Lung (tissue), 16 donors: Measurements from ENCODE around the gene ETFB. TPM values are rescaled to one million over a fixed set of nuclear protein-coding genes. Genes with fewer than 3 reads are reported as not detected.

Source experiments
- ATAC-seq: fragments of 200-7000 bp; cut with Tn5 transposase; one replicate; pipeline ENCODE4 v1.9.1; 2020; ENCODE audit warnings: moderate number of reproducible peaks; ENCODE audit not compliant: insufficient read depth, low FRiP score
- DNase-seq, 3 donors: peaks; one replicate each; pipeline ENCODE4 v3.0.0-alpha.2; 2013 to 2017
- H3K27ac ChIP-seq, 2 donors: one replicate each; pipeline ENCODE4 v1.5.1; 2013; ENCODE audit warnings: mild to moderate bottlenecking in 2 of 2, moderate library complexity in 2 of 2, control low read depth in 1 of 2, inconsistent platforms in 1 of 2, low read depth in 1 of 2, low read length in 1 of 2
- H3K27me3 ChIP-seq, 3 donors: one replicate each; pipeline ENCODE4 v1.5.1; 2013; ENCODE audit warnings: low read length in 2 of 3; ENCODE audit not compliant: control insufficient read depth in 3 of 3, insufficient read depth in 3 of 3
- H3K36me3 ChIP-seq, 4 donors: one replicate each; pipeline ENCODE4 v1.5.1; 2013; ENCODE audit warnings: low read length in 4 of 4, mild to moderate bottlenecking in 1 of 4, moderate library complexity in 1 of 4; ENCODE audit not compliant: control insufficient read depth in 4 of 4, insufficient read depth in 4 of 4
- H3K4me1 ChIP-seq, 5 donors: one replicate each; pipeline ENCODE4 v1.5.1; 2013; ENCODE audit warnings: low read length in 5 of 5, mild to moderate bottlenecking in 2 of 5, moderate library complexity in 1 of 5; ENCODE audit not compliant: control insufficient read depth in 5 of 5, insufficient read depth in 5 of 5
- H3K4me3 ChIP-seq: one replicate; pipeline ENCODE4 v1.5.1; 2013; ENCODE audit warnings: mild to moderate bottlenecking, control low read depth, moderate library complexity
- H3K9ac ChIP-seq, 2 donors: one replicate each; pipeline ENCODE4 v1.5.1; 2013; ENCODE audit warnings: low read length in 2 of 2, control low read depth in 1 of 2; ENCODE audit not compliant: insufficient read depth in 1 of 2
- H3K9me3 ChIP-seq, 4 donors: one replicate each; pipeline ENCODE4 v1.5.1; 2013; ENCODE audit warnings: low read length in 3 of 4, mild to moderate bottlenecking in 1 of 4, moderate library complexity in 1 of 4; ENCODE audit not compliant: control insufficient read depth in 4 of 4, insufficient read depth in 3 of 4
- CTCF ChIP-seq: IDR thresholded peaks from 2 replicates; pipeline ENCODE4 v1.5.1; 2012; ENCODE audit warnings: mild to moderate bottlenecking; ENCODE audit errors: control extremely low read depth, extremely low read depth
- WGBS, 2 donors: extraction: QIAGEN DNeasy Blood & Tissue Kit; methylation state at CpG; one replicate each; pipeline ENCODE4 v1.1.7; 2013; 5-methylcytosine and 5-hydroxymethylcytosine counted together
- long read RNA-seq, 5 donors: transcript quantifications; one replicate each; lab custom pipeline, GENCODE V29; 2026
- polyA plus RNA-seq, 2 donors: library from polyadenylated mRNA; stranded (reverse); fragments of 200-250 nt; gene quantifications; one replicate each; pipeline ENCODE4 v1.2.1, GENCODE V29; 2013
- total RNA-seq, 2 donors: library from RNA; depleted of rRNA in 1 of 2; stranded (reverse); fragments of >200 nt in 1 of 2; gene quantifications; one replicate each; pipeline ENCODE4 v1.2.1, GENCODE V29; 2014 to 2021
- donor health status: control.
- donor health status: control.
- donor health status: Bipolar disorder and iron deficiency.
- donor health status: healthy.
- donor health status: DM: yes; HTN: yes; CAD: no.

ETFB gene
- total RNA-seq (100 to 1,000 TPM in 1 of 2 donors, 10 to 100 TPM in 1; 36.8 to 101 TPM), polyA plus RNA-seq (100 to 1,000 TPM; 104 to 118 TPM)
- long read RNA-seq, donor 1, transcript ETFB-201 (6 exons, 900 nt), result major isoform, 46 of 89 reads
- long read RNA-seq, donor 1, transcript ETFB-202 (5 exons, 3,551 nt), result minor isoform, 11 of 89 reads
- long read RNA-seq, donor 1, partial matches to known transcripts, result 31 of 89 reads
- long read RNA-seq, donor 1, other reads (novel, unspliced or antisense), result 0 of 89 reads
- long read RNA-seq, donor 2, transcript ETFB-201 (6 exons, 900 nt), result major isoform, 21 of 35 reads
- long read RNA-seq, donor 2, partial matches to known transcripts, result 8 of 35 reads
- long read RNA-seq, donor 2, other reads (novel, unspliced or antisense), result 0 of 35 reads
- long read RNA-seq, donor 3, transcript ETFB-201 (6 exons, 900 nt), result major isoform, 36 of 49 reads
- long read RNA-seq, donor 3, partial matches to known transcripts, result 13 of 49 reads
- long read RNA-seq, donor 3, other reads (novel, unspliced or antisense), result 0 of 49 reads
- long read RNA-seq, donor 4, transcript ETFB-201 (6 exons, 900 nt), result major isoform, 29 of 54 reads
- long read RNA-seq, donor 4, partial matches to known transcripts, result 20 of 54 reads
- long read RNA-seq, donor 4, other reads (novel, unspliced or antisense), result 0 of 54 reads
- long read RNA-seq, donor 5, transcript ETFB-202 (5 exons, 3,551 nt), result minor isoform, 9 of 103 reads
- long read RNA-seq, donor 5, transcript ETFB-201 (6 exons, 900 nt), result major isoform, 63 of 103 reads
- long read RNA-seq, donor 5, partial matches to known transcripts, result 29 of 103 reads
- long read RNA-seq, donor 5, other reads (novel, unspliced or antisense), result 0 of 103 reads

GRCh38 chr19:51365965-51366388 lies at the start of gene ETFB:
TSS of gene ETFB (minus strand) at chr19:51366388. CDS start at chr19:51366326, 62 bp downstream.
- peak within 1 kb of the TSS; percentile 90 to 92 for H3K27ac ChIP-seq
- TF ChIP-seq CTCF, result no peak
- 0 to 1% methylated on average over 27 of the region's 27 CpGs for WGBS, 2 donors

GRCh38 chr19:51415187-51415586 lies 49.0 kb upstream of the ETFB start:
- no peak for TF ChIP-seq CTCF
- no peak for ATAC-seq
- Histone ChIP-seq H3K4me3 (no peak overlapping the region), H3K9me3 (no peaks in the 10 kb centered on the region), H3K36me3 (no peaks in the 10 kb centered on the region), H3K9ac (no peak overlapping the region), H3K27ac (no peak overlapping the region), H3K4me1 (no peaks in the 10 kb centered on the region), H3K27me3 (no peaks in the 10 kb centered on the region)
- no peak for DNase-seq
- WGBS, 2 donors, result 85 to 91% methylated on average over 12 of the region's 12 CpGs

More at GRCh38 chr19:51365965-51366388, at the start of gene ETFB:
- DNase-seq, result no peak
- peak within 1 kb of the TSS; percentile 71 to 88 for H3K9ac ChIP-seq
- ATAC-seq, result no peak
- H3K27me3 ChIP-seq, result no peaks in the 10 kb centered on the region
- peak within 1 kb of the TSS; percentile 82 for H3K4me3 ChIP-seq
- no peaks in the 10 kb centered on the region for H3K9me3 ChIP-seq
- peaks cover 0 to 23% (median 2%) of the 10 kb centered on the region in 5 donors for H3K4me1 ChIP-seq
- H3K36me3 ChIP-seq, result no peaks in the 10 kb centered on the region

GRCh38 chr19:51410950-51411748 lies 45.0 kb upstream of the ETFB start:
- Histone ChIP-seq H3K36me3 (no peaks in the 10 kb centered on the region), H3K4me1 (no peaks in the 10 kb centered on the region), H3K9me3 (peaks cover 0 to 4% (median 0%) of the 10 kb centered on the region in 4 donors), H3K4me3 (no peak overlapping the region), H3K9ac (no peak overlapping the region), H3K27me3 (no peaks in the 10 kb centered on the region), H3K27ac (no peak overlapping the region)
- WGBS, 2 donors, result 94% methylated on average over 15 of the region's 15 CpGs
- no peak for ATAC-seq
- no peak for TF ChIP-seq CTCF
- DNase-seq, result no peak
